HG02852 (cell line): ENCODE data around the gene ZNF324B.
"Not testable (repeated sequence)": the region's sequence is repeated elsewhere in the genome, so short reads cannot be mapped to it uniquely, and the experiment has no call there.

Experiments
- ATAC-seq: cut with Tn5 transposase; IDR thresholded peaks from one replicate; pipeline ENCODE4 v1.9.1; 2021; ENCODE audit warnings: mild to moderate bottlenecking, moderate library complexity; ENCODE audit not compliant: unreplicated experiment

The ZNF324B gene

DNA sequence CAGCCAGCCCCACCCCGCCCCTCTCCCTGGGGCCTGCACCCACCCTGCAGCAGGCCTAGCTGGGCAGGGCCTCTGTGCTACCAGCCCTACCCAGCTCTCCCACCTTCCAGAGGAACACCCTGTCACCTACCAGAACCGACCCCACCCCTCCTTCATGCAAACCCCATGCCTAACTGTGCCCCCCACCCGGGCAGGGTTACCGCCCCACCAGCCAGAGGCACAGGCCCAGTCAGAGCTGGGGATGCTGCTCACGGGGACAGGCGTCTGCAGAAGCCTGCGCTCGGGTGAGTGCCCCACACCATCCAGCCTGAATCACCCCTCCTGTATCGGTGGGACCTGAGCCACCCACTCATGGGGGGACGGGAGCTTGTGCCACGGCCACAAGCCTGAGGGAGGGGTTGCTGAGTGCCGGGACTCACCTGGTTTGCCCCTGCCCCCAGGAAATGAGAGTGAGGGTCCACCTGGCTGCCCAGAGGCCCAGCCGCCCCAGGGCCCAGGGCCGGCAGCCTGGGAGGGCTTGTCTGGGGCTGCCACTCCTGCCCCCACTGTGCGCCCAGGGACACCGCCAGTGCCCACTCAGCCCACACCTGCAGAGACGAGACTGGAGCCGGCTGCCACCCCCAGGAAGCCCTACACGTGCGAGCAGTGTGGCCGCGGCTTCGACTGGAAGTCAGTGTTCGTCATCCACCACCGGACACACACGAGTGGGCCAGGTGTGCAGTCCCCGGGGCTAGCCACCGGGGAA is 28.5 kb downstream of the ZNF324B start:
- no peak for ATAC-seq

- ATAC-seq = no peak
These were observed 29.0 kb downstream of the ZNF324B start for GRCh38 chr19:58480481-58480830.

DNA sequence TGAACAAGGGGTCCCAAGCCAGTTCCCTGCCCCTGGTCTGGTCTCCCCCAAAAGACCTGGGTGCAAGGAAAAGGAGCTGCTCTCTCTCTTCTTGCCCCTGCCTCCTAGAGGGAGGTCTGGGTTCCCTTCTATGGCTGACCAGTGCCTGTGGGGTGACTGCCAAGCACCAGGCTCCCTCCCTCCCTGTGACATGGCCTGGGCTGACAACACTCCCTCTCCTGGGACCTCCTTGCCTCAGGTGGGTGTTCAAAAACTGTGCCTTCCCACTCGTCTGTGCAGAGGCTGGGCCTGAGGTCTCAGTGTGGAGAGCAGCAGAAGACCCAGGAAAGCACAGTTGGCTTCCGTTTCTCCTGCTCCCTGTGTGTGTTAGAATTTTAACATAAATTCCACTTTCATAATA is 29.4 kb downstream of the ZNF324B start:
- no peak for ATAC-seq

GRCh38 chr19:58482372-58482771 is 30.9 kb downstream of the ZNF324B start:
- ATAC-seq = no peak

DNA sequence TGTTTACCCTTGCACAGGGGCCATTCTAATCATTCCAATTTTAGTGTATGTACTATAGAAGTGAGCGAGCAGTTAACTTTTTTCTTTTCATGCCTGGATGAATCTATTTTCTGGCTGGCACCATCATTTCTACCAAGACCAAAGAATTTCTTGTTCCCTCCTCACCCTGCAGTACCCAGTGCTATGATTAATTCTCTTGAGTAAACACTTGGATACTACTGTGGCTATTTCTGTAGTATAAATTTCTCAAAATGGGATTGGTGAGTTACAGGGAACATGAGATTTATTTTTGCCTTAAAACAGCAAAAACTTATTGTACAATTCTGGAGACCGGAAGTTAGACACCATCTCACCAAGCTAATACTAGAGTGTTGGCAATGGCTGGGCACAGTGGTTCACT is 32.4 kb downstream of the ZNF324B start:
- no peak for ATAC-seq

DNA sequence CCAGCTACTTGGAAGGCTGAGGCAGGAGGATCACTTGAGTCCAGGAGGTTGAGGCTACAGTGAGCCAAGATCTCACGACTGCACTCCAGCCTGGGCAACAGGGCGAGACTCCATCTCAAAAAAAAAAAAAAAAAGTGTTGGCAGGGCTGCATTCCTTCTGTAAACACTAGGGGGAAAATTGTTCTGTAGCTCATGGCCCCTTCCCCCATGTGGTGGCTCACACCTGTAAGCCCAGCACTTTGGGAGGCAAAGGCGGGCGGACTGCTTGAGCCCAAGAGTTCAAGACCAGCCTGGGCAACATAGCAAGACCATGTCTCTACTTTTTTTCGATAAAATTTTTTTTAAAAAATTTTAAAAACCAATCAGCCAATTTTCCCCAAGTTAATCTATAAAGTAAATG is 32.9 kb downstream of the ZNF324B start:
- not testable (repeated sequence) for ATAC-seq

DNA sequence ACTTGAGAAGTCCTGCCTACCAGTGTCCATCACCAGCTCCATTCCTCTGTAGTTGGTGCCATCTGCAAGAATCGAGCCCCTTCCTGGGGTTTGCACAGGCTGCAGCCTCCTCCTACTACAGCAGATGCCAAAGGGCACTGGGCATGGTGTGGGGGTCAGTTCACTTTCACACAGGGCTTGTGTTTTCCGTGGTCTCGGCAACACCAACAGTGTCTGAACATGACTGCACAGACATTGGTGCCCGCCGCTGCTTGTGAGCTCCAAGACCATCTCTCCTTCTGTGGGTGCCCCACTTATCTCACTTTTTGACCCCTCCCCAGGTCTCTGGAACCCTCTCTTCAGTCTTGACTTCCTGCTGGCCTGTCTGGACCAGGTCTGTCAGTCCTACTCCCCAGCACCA is 40.0 kb downstream of the ZNF324B start:
- no peak for ATAC-seq

- ATAC-seq = no peak
These were observed 40.8 kb downstream of the ZNF324B start for GRCh38 chr19:58492265-58492664.

DNA sequence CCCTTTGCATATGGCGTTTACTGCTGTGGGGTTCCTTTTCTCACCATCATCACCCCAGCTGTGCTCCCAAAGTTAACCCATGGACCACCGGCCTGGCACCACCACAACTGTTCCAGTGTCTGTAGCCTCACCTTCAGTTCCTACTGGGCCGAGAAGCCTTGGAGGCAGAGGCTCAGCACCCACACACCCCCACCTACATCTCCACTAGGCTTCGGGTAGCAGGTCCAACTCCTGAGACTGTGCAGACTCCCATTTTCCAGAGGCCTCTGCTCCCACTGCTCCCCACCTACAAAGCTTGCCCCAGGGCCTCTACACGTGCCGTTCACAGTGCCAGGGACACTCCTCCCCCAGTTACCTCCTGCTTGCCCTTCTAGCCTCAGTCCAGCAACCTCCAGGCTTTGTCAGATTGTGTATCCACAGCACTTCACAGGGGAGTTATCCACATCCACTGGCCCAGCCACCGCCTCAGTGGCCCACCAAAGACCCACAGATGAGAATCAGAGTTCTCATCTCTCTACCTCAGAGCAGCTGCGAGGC is 46.3 kb downstream of the ZNF324B start:
- no peak for ATAC-seq

DNA sequence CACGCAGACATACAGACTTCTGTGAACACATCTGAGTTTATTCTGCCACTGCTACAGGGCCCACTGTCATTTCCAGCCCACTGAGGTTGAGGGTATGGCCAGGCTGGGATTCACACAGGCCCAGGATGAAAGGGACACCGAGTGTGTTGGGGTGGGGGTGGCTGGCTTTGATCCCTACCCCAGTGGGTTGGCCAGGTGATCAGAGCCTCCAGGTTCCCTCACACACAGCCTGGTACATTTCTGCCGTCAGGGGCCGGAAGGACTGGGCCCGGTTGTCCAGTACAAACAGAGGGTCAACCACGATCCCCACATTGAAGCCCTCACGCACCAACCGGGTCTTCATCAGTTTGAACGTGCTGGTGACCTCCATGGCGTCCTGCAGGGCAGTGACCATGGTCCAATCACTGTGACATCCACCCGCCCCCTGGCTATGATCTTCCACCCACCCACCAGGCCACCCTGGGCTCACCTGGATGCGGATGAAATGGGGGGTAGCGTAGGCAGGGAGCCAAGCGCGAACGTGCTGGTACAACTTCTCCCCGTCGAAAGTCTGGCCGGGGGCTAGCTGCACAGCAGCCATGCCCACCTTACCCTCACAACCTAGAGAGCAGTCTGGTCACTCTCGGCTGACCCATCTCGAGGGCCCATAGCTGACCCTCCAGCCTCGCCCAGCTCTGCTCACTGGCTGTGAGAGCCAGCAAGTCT is 47.0 kb downstream of the ZNF324B start:
- ATAC-seq = peak; percentile 11

DNA sequence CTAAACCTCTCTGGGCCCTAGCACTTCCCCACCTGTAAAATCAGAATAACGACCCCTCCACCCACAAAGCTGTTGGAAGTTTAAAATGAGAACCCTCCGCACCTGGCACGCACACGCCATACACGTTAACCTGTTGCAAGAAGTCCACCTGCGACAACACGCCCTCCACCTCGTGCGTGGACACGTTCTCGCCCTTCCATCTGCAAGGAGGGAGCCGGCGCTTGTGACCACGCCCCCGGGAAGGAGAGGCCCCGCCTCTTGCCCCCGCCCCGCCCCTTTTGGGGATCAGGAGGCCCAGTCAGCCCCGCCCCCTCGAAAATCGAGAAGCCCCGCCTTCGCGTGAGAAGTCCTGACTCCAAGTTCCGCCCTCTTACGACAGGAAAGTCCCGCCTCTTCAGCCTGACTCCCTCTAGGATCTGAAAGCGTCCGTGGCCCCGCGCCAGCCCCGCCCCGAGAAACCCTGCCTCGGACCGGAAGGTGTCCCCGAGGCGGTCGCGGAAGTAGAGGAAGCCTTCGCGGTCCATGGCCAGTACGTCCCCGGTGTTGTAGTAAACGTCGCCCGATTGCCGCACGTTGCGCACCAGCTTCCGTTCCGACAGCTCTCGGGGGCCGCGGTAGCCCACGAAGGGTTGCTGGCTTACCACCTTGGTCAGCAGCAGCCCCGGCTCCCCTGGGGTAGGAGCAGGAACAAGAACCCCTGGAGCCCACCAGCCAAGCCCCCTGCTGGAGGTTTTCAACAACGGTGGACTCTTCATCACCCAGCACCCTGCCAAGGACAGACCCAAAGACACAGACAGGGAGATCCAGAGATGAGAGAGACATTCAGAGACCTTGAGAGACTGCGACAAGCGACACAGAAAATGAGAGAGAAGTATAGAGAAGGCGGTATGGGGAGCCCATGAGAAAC is 47.9 kb downstream of the ZNF324B start:
- peak; percentile 87 for ATAC-seq

- ATAC-seq = no peak
These were observed 48.8 kb downstream of the ZNF324B start for GRCh38 chr19:58500242-58500641.
